ENCODE data around the gene MOGAT3.

GRCh38 chr7:101200504-101200861, 353 bp downstream of the MOGAT3 start:
- no peak for TF ChIP-seq CTCF (IDR thresholded peaks at IDR 0.05)
- TF ChIP-seq POLR2A (IDR thresholded peaks at IDR 0.05): no peak

All from uterus (tissue), 2 donors.